ENCODE results near the gene DACT2.

The DACT2 gene

DNA sequence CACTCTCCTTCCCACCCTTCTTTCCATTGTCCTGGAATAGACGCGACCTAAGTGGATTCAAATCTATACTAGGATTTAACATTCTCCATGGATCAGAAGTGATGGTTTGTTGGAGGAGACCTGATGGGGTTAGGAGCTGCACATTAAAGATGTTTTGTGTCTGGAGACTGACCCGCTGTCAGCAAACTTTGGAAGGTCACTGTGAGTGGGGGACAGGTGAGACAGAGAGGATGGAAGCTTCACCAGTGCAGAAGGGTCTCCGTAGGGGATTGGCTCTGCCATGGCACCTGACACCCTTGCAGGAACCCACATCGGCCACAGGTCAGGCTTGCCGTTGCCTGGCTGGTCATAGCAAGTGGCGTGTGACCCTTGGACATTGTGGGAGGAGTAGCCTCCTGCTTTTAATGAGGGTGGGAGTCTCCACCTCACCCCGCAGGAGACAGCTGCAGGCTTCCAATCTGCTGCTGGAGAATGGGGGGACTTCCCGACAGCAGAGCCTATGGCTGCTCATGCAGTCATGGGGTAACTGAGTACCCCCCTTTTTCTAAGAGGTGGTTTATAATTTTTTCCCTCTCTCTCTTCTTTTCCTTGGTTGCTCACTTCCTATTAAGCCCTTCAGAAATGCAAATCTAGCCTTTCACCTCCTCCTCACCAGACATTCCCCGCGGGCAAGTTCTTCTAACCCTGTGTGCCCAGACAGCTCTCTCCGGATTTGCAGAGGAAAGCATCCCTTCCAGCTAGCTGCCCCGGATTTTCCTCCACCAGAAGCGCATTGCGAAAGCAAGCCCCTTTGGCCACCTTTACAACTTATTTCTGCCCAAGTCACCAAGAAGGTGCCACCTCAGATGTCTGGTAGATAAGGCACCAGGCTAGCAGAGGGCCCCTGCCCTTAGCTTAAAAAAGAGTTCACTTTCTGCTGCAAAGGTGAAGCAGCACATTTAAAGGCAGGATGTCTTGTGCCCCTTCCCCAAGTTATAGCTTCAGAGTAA, 53.5 kb downstream of the DACT2 start:
- DNase-seq (ENCODE audit: low read depth in 2 of 2): no peak

DNA sequence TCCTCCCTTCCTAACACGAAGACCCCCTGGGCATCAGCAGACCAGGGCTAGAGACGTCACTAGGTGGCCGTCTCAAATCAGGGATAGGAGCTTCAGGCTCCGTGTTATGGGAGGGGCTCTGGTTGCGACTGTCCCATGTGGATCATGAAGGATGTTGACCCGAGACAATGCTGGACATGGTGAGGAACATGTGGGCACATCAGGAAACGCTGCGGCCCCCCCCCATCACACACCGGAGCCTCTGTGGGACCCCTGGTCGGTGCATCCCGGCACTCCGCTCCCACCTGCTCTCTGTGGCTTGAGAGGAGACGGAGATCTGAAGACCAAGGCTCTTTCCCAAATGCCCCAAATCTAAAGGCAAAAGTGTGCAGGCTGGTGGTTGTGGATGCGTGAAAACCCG, 54.2 kb downstream of the DACT2 start:
- no peak for DNase-seq (ENCODE audit: low read depth in 2 of 2)

DNA sequence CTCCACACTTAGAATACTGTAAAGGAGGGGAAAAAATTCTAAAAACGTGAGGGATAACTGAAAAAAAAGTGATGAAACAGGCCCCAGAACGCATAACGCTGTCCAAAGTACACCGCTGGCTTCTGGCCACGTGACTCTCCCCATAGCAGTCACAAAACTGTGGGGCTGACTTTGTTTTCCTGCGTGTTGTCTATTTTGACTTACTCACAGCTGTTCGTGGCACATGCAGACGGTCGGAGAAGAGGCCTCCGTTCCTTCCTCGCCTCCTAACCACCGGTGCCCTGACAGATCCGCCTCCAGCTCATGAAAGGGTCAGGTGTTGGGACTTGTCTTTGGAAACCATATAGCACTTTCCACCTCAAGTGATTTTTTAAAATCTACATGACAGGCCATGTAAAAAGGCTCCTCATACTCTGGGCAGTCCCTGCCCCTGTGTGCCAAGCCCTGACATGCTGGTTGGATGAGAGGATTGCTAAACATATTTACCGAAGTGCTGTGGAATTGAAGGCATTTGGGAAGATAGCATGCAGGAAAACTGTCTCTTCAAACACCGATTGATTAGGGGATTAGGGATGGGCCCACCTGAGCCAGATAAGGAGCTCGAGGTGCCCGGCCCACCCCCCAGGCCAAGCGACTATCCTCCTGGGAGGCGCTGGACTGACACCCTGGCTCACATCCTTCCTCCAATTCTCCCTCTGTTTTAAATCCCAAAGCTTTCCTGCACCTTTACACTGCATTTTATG, 54.8 kb downstream of the DACT2 start:
- no peak for DNase-seq (ENCODE audit: low read depth in 2 of 2)

- no peak for DNase-seq (ENCODE audit: low read depth in 2 of 2)
These were observed 56.1 kb downstream of the DACT2 start for GRCh38 chr6:168263351-168263905.

DNA sequence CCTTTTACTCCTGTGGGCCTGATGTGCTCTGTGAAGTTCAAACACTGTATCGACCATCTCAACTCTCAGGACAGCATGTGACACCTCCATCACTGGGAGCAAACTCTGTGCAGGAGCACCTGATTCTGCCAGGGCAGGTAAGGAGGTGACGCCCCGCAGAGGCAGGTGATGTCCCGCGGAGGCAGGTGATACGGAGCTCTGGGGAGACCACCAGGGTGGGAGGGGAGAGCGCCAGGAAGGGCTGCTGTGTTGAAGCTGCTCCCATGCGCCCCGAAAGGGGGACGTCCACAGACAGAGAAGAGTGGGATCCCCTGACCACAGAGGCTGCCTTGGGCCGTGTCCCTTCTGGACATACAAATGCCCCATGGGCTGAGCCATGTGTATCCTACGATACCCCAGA, 58.3 kb downstream of the DACT2 start:
- DNase-seq (ENCODE audit: low read depth in 2 of 2): no peak

DNA sequence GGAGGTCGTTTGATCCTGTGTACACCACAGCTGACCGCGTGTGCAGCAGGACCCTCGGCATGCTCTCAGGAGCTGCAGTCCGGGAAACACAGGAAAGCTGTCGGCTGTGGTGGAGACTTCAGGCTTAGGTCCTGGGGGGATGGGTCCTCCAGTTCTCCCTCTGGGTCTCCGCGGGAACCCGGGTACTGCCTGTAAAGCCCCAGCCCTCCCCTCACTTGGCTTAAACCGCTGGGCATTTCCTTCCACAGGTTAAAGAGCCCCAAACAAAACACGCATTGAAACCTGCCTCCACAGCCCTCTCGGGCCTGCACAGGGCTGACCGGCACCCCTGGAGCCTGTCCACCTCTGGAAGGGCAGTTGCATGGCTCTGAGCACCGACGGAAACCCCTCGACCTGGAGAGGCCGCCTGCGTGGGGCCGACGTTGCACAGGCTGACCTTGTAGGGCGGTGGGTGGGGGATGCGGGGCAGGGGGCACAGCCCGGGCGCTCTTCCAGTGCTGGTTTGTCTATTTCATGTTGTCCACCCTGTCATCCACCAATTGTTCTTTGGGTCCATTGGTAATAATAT, 59.1 kb downstream of the DACT2 start:
- DNase-seq (ENCODE audit: low read depth in 2 of 2): no peak

DNA sequence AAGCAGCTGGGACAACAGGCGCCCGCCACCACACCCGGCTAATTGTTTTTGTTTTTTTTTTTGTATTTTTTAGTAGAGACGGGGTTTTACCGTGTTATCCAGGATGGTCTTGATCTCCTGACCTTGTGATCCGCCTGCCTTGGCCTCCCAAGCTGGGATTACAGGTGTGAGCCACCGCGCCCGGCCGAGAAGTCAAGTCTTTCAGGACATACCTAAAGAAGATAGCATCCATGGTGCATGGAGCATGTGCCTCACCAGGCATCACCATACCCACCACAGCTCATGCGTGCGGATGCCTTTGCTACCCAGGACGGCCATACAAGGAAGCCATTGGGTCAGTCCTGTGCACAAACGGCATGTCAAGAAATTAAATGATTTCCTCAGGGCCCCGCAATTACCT, 60.8 kb downstream of the DACT2 start:
- DNase-seq (ENCODE audit: low read depth in 2 of 2): no peak

DNA sequence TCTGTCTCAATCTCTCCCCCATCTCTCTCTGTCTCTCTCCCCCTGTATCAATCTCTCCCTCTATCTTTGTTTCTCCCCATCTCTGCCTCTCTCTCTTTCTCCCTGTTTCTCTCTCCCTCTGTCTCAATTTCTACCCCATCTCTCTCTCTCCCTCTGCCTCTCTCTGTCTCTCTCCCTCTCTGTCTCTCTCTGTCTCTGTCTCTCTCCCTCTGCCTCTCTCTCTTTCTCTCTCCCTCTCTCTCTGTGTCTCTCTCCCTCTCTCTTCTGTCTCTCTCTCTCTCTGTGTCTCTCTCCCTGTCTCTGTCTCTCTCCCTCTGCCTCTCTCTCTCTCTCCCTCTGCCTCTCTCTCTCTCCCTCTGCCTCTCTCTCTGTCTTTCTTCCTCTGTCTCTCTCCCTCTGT, 62.6 kb downstream of the DACT2 start:
- no peak for DNase-seq (ENCODE audit: low read depth in 2 of 2)
